Adrenal gland (tissue), 12 donors: ENCODE data around the gene PNPLA7. TPM values are rescaled to one million over a fixed set of nuclear protein-coding genes. Genes with fewer than 3 reads are reported as not detected.

ENCODE experiments used
- DNase-seq, 7 donors: peaks; one replicate each; pipeline ENCODE4 v3.0.0-alpha.2; 2019 to 2020
- H3K27ac ChIP-seq, 5 donors: fragments of 200-600 bp; sonication (generic) in 4 of 5; 1 replicate in 3 of 5; 2 replicates in 2 of 5; pipeline versions ENCODE4 v1.5.1 to v1.8.0; 2016 to 2020; ENCODE audit warnings: mild to moderate bottlenecking in 1 of 5
- H3K27me3 ChIP-seq: fragments of 200-600 bp; 2 replicates; pipeline ENCODE4 v1.8.0; 2021
- H3K36me3 ChIP-seq, 2 donors: fragments of 200-600 bp; replicated peaks in 1 of 2; 1 replicate in 1 of 2; 2 replicates in 1 of 2; pipeline versions ENCODE4 v1.5.1 to v1.8.0; 2018 to 2022
- H3K4me1 ChIP-seq, 2 donors: fragments of 200-600 bp; replicated peaks in 1 of 2; 1 replicate in 1 of 2; 2 replicates in 1 of 2; pipeline versions ENCODE4 v1.5.1 to v1.8.0; 2018 to 2021
- H3K4me3 ChIP-seq, 4 donors: fragments of 200-600 bp; sonication (generic) in 3 of 4; one replicate each; pipeline ENCODE4 v1.5.1; 2016 to 2018
- H3K9me3 ChIP-seq, 3 donors: fragments of 200-600 bp; sonication (generic) in 1 of 3; replicated peaks in 1 of 3; 1 replicate in 2 of 3; 2 replicates in 1 of 3; pipeline versions ENCODE4 v1.5.1 to v1.8.0; 2016 to 2021
- CTCF ChIP-seq, 6 experiments: fragments of 450-650 bp in 4 of 6; fragments of 200-600 bp in 2 of 6; sonication (generic) in 1 of 6; IDR thresholded peaks; 1 replicate in 5 of 6; 2 replicates in 1 of 6; pipeline versions ENCODE4 v1.5.1 to v1.8.0; 2016 to 2021; ENCODE audit warnings: antibody characterized with exemption in 6 of 6, mild to moderate bottlenecking in 2 of 6, moderate library complexity in 1 of 6
- POLR2A ChIP-seq, 2 donors: fragments of 450-650 bp; IDR thresholded peaks; one replicate each; pipeline ENCODE4 v1.6.1; 2017; ENCODE audit warnings: antibody characterized with exemption in 2 of 2, mild to moderate bottlenecking in 2 of 2, moderate library complexity in 1 of 2
- WGBS, 4 donors: extraction: QIAGEN DNeasy Blood & Tissue Kit in 2 of 4; methylation state at CpG; one replicate each; pipeline versions ENCODE4 v1.1.5 to v1.1.7; 2013 to 2017; 5-methylcytosine and 5-hydroxymethylcytosine counted together
- intact Hi-C, 2 donors: fragments of 100-400 bp; cut with DNase I; formaldehyde crosslinking; loops; one replicate each; pipeline versions ENCODE4 v1.14.1 to v1.15.0; 2022 to 2023
- polyA plus RNA-seq, 3 donors: library from polyadenylated mRNA; stranded (reverse); fragments of 200-250 nt in 2 of 3; fragments of 350-450 nt in 1 of 3; fragmentation: Illumina TruSeq in 1 of 3; extraction: RNeasy Lipid Tissue Mini Kit (QIAGEN cat#74804) in 1 of 3; gene quantifications; one replicate each; pipeline ENCODE4 v1.2.3, GENCODE V29; 2013 to 2014
- total RNA-seq, 9 donors: library from RNA; depleted of rRNA in 4 of 9; stranded (reverse); fragments of >200 nt in 4 of 9; fragments of 120-200 nt in 1 of 9; fragmentation: NEBNext Ultra II Directional in 1 of 9; extraction: Animal tissue kit (Norgen Biotek cat#: 25700) in 1 of 9; gene quantifications; one replicate each; pipeline versions ENCODE4 v1.1.0 to v1.2.4, GENCODE V29; 2013 to 2023
- donor health status: healthy with polysubstance abuse.
- donor health status: Bipolar disorder and iron deficiency.
- donor health status: DM: yes; HTN: yes; CAD: no.
- donor health status: DM: no; HTN: no; CAD: no.
- donor health status: DM: no; HTN: no; CAD: no.
- donor health status: DM: yes; HTN: yes; CAD: no.

PNPLA7 gene
- total and polyA plus RNA-seq, 12 donors: 0.44 to 64.1 (median 10.8) TPM

DNA sequence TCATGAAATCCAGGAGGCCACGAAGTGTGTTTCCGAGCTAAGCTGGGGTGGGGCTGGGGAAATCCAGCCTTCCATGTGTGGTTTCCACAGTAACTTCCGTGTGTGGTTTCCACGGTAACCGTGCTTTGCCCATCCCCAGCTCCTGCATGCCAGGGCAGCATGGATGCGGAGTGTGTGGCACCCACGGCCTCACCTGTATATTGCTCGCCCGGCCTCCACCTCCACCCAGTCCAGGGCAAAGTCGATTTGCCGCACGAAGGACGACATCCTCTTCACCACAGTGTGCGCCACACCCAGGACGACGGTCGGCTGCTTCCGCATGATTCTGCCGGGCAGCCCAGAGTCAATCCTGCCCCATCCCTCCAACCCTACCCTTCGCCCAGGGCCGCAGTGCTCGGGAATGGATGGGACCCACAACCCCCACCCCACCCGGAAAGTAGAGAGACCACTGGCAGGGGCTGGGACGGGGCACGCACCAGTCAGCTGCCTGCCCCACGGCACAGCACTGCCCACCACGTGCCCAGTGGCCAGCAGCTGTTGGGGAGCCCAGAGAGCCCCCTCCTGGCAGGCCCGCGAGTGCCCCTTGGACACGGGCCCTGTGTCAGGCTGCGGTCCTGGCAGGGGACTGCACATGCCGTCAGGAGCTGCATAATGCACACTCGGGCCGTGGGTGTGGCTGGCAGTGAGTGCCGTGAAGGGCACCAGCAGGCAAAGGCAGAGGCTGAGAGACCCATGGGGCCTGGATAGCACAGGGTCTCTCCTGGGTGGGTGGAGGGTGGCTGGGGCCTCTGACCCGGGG, 52.1 kb downstream of the PNPLA7 start:
- TF ChIP-seq CTCF (IDR thresholded peaks at IDR 0.05) (no peak), POLR2A (IDR thresholded peaks at IDR 0.05) (no peak)
- Histone ChIP-seq H3K36me3 (no peaks in the 10 kb centered on the region), H3K4me1 (no peaks in the 10 kb centered on the region), H3K4me3 (no peak overlapping the region), H3K9me3 (no peaks in the 10 kb centered on the region), H3K27ac (no peak overlapping the region), H3K27me3 (no peaks in the 10 kb centered on the region)
- DNase-seq: no peak
- intact Hi-C loops: no loop called here
- 92 to 95% (median 93%) methylated on average over 18 to 36 of the region's 36 CpGs for WGBS, 4 donors

- H3K4me3 ChIP-seq: no peak overlapping the region
- WGBS, 4 donors: 91 to 97% (median 96%) methylated on average over 10 to 27 of the region's 27 CpGs
- DNase-seq: no peak
- no peak overlapping the region for H3K27ac ChIP-seq
- intact Hi-C loops: no loop called here
- TF ChIP-seq POLR2A (IDR thresholded peaks at IDR 0.05): no peak
- no peak for TF ChIP-seq CTCF (IDR thresholded peaks at IDR 0.05)
- H3K9me3 ChIP-seq: no peaks in the 10 kb centered on the region
- H3K4me1 ChIP-seq: no peaks in the 10 kb centered on the region
- H3K27me3 ChIP-seq: no peaks in the 10 kb centered on the region
- no peaks in the 10 kb centered on the region for H3K36me3 ChIP-seq
Measured at GRCh38 chr9:137496601-137497375, 53.4 kb downstream of the PNPLA7 start.

- Histone ChIP-seq H3K27me3 (no peaks in the 10 kb centered on the region), H3K9me3 (no peaks in the 10 kb centered on the region), H3K4me3 (no peak overlapping the region), H3K36me3 (no peaks in the 10 kb centered on the region), H3K4me1 (no peaks in the 10 kb centered on the region), H3K27ac (no peak overlapping the region)
- no peak for DNase-seq
- TF ChIP-seq CTCF (IDR thresholded peaks at IDR 0.05): no peak
- no peak for TF ChIP-seq POLR2A (IDR thresholded peaks at IDR 0.05)
- 96 to 98% (median 97%) methylated on average over 37 to 46 of the region's 46 CpGs for WGBS, 4 donors
- intact Hi-C loops: no loop called here
Measured at GRCh38 chr9:137494550-137495351, 55.5 kb downstream of the PNPLA7 start.

DNA sequence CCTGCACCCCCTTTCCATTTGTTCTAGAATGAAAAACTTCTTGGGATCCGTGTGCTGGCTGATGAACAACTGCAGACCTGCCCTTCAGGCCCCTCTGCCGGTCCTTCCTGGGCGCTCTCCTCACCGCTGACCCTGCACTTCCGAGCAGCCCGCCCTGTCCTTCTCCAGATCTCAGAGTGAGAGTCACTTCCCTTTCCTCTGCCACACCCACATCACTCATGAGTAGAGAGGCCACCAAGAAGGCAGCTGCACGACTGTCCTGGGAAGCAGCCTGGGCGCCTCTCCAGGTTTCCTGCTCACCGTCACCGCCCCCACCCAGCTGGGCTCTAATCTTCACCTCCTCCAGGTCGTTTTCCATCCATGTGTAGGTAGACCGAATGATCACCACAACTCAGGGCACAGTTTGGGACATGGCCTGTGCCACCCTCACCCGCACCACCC, 56.1 kb downstream of the PNPLA7 start:
- TF ChIP-seq CTCF (IDR thresholded peaks at IDR 0.05) (no peak), POLR2A (IDR thresholded peaks at IDR 0.05) (no peak)
- no peaks in the 10 kb centered on the region for H3K9me3 ChIP-seq
- no peaks in the 10 kb centered on the region for H3K4me1 ChIP-seq
- no peaks in the 10 kb centered on the region for H3K27me3 ChIP-seq
- no peaks in the 10 kb centered on the region for H3K36me3 ChIP-seq
- H3K27ac ChIP-seq: no peak overlapping the region
- WGBS, 4 donors: 77 to 85% (median 79%) methylated on average over 13 of the region's 13 CpGs
- intact Hi-C loops: no loop called here
- no peak overlapping the region for H3K4me3 ChIP-seq
- peak in 1 of 7 donors; percentile 20 for DNase-seq
